ENCODE results near the gene SLC7A8. TPM values are rescaled to one million over a fixed set of nuclear protein-coding genes. Genes with fewer than 3 reads are reported as not detected.

SLC7A8 gene
- total RNA-seq, 4 donors from 2014 or later, result 32.4 to 67.4 (median 42.9) TPM

DNA sequence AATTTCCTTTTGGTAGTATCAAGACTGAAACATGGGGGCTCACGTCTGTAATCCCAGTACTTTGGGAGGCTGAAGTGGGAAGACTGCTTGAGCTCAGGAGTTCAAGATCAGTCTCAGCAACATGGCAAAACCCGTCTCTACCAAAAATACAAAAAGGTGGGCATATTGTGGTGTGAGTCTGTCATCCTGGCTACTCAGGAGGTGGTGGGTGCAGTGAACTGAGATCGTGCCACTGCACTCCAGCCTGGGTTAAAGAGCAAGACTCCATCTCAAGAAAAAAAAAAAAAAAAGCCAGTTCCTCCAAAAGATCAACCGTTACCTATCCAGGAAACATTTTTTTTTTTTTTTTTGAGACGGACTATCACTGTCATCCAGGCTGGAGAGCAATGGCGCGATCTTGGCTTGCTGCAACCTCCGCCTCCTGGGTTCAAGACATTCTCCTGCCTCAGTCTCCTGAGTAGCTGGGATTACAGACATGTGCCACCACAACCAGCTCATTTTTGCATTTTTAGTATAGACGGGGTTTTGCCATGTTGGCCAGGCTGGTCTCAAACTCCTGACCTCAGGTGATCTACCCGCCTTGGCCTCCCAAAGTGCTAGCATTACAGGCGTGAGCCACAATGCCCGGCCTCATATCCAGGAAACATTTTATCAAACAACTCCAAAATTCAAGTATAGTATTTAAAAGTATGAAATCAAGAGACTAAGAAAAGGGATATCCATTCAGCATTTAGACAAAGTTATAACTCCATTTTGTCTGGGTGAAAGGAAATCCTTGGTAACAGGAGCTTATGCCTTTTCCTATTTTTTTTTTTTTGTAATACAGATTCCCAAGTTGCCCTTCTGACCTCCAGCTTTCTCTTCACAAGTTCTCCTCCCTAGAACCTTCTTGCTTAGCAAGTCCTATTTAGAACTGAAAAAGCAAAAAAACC, 91.9 kb downstream of the SLC7A8 start:
- peak in 1 of 2 donors; percentile 62 for DNase-seq (ENCODE audit: low spot score in 2 of 2)
- WGBS, 2 donors, result 83 to 85% methylated on average over 12 of the region's 12 CpGs
- TF ChIP-seq, protein P1, sequence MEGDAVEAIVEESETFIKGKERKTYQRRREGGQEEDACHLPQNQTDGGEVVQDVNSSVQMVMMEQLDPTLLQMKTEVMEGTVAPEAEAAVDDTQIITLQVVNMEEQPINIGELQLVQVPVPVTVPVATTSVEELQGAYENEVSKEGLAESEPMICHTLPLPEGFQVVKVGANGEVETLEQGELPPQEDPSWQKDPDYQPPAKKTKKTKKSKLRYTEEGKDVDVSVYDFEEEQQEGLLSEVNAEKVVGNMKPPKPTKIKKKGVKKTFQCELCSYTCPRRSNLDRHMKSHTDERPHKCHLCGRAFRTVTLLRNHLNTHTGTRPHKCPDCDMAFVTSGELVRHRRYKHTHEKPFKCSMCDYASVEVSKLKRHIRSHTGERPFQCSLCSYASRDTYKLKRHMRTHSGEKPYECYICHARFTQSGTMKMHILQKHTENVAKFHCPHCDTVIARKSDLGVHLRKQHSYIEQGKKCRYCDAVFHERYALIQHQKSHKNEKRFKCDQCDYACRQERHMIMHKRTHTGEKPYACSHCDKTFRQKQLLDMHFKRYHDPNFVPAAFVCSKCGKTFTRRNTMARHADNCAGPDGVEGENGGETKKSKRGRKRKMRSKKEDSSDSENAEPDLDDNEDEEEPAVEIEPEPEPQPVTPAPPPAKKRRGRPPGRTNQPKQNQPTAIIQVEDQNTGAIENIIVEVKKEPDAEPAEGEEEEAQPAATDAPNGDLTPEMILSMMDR (IDR thresholded peaks at IDR 0.05), result no peak
- no peak for TF ChIP-seq POLR2A (IDR thresholded peaks at IDR 0.05)
- no peak overlapping the region for H3K4me3 ChIP-seq (ENCODE audit: low read depth, poor library complexity, severe bottlenecking)
- intact Hi-C loops (cut with DNase I; ENCODE audit: low total_unique reads), result no loop called here

DNA sequence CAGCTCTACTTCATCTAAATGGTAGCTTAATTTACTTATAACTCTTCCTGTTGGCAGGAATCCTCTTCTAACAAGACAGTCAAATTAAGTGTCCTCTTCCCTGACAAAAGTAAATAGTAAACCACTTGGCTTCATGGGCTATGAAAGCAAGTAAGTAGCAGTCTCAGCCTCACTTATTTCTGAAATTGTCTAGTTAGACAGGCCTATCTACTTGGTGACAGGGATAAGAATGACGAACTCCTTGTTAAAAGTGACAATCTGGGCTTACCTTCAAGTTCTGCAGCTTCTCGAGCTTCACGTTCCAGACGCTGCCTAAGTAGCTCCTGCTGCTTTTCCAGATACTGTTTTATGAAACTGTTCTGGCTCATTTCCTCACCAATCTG, 93.2 kb downstream of the SLC7A8 start:
- no peak overlapping the region for H3K4me3 ChIP-seq (ENCODE audit: low read depth, poor library complexity, severe bottlenecking)
- no peak for DNase-seq (ENCODE audit: low spot score in 2 of 2)
- 73 to 82% methylated on average over 4 of the region's 4 CpGs for WGBS, 2 donors
- TF ChIP-seq, protein P1 (IDR thresholded peaks at IDR 0.05), result no peak
- no peak for TF ChIP-seq POLR2A (IDR thresholded peaks at IDR 0.05)
- intact Hi-C loops (cut with DNase I; ENCODE audit: low total_unique reads), result no loop called here

DNA sequence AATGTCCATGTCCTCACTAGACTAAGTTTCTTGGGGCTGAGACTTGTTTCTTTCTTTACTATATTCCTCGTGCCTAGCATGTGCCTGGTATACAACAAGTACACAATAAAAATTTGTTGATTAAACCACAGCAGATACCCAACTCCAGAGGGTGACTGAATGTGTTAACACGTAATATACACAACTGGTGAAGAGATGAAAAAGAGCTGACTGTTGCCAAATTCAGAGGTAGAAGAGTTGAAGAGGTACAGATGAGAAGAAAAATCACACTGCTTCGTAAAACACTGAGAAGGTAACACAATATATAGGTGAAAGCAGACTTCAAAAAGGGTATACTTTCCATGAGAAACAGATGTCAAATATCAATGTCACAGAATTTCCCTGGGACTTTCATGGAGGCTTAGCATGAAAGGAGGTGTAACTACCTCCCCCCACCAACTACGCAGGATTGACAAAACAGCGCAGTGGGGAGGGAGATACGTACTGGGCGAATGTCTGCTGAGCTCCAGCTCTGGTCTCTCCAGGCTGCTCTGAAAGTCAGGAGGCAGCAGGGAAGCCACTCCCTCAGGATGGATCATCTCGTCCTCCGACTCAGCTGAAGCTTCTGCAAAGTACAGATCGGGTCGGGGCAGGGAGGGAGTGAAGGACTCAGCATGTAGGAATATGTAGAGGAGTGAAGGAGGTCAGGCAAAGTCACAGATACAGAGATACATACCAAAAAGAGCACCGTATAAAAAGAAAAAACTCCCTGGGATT, 93.8 kb downstream of the SLC7A8 start:
- intact Hi-C loops (cut with DNase I; ENCODE audit: low total_unique reads), result no loop called here
- no peak for TF ChIP-seq POLR2A (IDR thresholded peaks at IDR 0.05)
- TF ChIP-seq, protein P1 (IDR thresholded peaks at IDR 0.05), result no peak
- WGBS, 2 donors, result 89 to 93% methylated on average over 12 of the region's 12 CpGs
- peak in 1 of 2 donors; percentile 70 for DNase-seq (ENCODE audit: low spot score in 2 of 2)
- H3K4me3 ChIP-seq (ENCODE audit: low read depth, poor library complexity, severe bottlenecking), result no peak overlapping the region

DNA sequence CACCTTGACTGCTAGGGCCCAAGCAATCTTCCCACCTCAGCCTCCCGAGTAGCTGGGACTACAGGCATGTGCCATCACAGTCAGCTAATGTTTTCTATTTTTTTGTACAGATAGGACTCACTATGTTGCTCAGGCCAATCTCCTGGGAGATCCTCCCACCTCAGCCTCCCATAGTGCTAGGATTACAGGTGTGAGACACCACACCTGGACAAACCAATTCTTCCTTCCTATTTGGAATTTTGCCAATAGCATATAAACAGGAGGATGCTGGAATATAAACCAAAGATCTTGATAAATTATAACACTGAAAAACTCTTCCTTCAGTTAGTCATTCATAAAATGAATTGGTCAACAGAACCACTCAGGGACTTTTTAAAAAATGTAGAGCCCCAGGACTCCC, 96.9 kb downstream of the SLC7A8 start:
- DNase-seq (ENCODE audit: low spot score in 2 of 2), result no peak
- intact Hi-C loops (cut with DNase I; ENCODE audit: low total_unique reads), result no loop called here
- no peak overlapping the region for H3K4me3 ChIP-seq (ENCODE audit: low read depth, poor library complexity, severe bottlenecking)
- 96 to 100% methylated on average over 1 of the region's 1 CpG for WGBS, 2 donors
- TF ChIP-seq, protein P1 (IDR thresholded peaks at IDR 0.05), result no peak
- TF ChIP-seq POLR2A (IDR thresholded peaks at IDR 0.05), result no peak

GRCh38 chr14:23085458-23085857, 98.0 kb downstream of the SLC7A8 start:
- DNase-seq (ENCODE audit: low spot score in 2 of 2), result no peak
- no peak for TF ChIP-seq POLR2A (IDR thresholded peaks at IDR 0.05)
- TF ChIP-seq, protein P1 (IDR thresholded peaks at IDR 0.05), result no peak
- intact Hi-C loops (cut with DNase I; ENCODE audit: low total_unique reads), result no loop called here
- WGBS, 2 donors, result 74 to 75% methylated on average over 3 of the region's 3 CpGs
- no peak overlapping the region for H3K4me3 ChIP-seq (ENCODE audit: low read depth, poor library complexity, severe bottlenecking)

All from lower leg skin (tissue), 4 donors.